ENCODE measurements around the gene CAPN3.

CAPN3 gene

GRCh38 chr15:42387603-42388002 is 28.3 kb downstream of the CAPN3 start:
- Mint-ChIP-seq H3K4me3 (no peak overlapping the region), H3K27ac (no peak overlapping the region)
- CTCF ChIA-PET, result no interaction called here

DNA sequence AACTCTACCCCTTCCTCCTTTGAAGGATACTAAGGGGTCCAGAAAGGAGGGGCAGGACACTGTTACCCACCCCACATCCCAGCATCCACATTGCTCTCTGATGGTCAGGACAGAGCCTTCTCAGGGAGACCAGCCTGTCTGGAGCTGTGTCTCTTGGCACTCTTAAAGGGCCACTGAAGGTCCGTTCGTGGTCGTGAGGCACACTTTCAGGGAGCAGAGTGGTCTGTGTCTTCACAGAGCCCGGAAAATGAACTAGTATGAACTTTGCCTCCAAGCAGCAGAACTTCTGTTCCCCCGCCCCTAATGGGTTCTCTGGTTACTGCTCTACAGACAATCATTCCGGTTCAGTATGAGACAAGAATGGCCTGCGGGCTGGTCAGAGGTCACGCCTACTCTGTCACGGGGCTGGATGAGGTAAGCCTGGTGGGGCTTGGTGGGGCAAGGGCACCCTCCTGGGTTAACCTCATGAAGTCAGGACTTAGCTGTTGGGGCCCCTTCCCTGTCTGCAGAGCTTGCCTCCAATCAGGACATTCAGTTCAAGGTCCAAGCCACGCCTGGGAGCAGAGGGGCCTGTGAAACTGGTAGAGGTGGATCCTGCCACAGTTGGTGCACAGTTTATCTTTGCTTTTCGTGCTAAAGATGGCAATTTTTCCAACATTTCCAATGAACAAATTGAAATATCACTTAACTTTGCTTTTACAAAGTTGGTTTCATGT is 33.2 kb downstream of the CAPN3 start:
- Mint-ChIP-seq H3K27ac (no peak overlapping the region), H3K36me3 (no peaks in the 10 kb centered on the region), H3K4me1 (no peaks in the 10 kb centered on the region), H3K27me3 (no peaks in the 10 kb centered on the region), H3K4me3 (no peak overlapping the region), H3K9me3 (no peaks in the 10 kb centered on the region)
- CTCF ChIA-PET, result interaction anchor here (0.6 kb wide), 1 partner anchor 274 kb away, joined by 3 read pairs; no protein-coding TSS in a partner anchor
- no peak for DNase-seq

More at GRCh38 chr15:42387603-42388002, 28.3 kb downstream of the CAPN3 start:
- Mint-ChIP-seq H3K9me3 (no peaks in the 10 kb centered on the region), H3K27me3 (no peaks in the 10 kb centered on the region), H3K4me1 (no peaks in the 10 kb centered on the region), H3K36me3 (no peaks in the 10 kb centered on the region)
- DNase-seq, result no peak

DNA sequence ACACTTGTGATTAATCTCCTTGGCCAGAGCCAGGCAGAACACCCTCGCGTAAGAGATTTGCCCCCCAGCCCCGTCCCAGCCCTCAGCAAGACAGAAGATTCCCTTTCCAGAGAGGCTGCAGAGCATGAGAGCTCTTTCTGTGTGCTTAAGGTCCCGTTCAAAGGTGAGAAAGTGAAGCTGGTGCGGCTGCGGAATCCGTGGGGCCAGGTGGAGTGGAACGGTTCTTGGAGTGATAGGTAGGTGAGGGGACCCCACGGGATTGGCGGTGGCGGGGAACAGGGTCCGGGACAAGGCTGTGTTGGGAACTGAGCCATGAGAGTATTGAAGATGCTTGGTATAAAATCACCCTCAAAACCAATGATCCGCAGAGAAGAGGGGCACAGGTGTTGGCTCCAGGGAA is 34.8 kb downstream of the CAPN3 start:
- DNase-seq, result no peak
- no peaks in the 10 kb centered on the region for H3K36me3 Mint-ChIP-seq
- H3K27ac Mint-ChIP-seq, result no peak overlapping the region
- no peaks in the 10 kb centered on the region for H3K27me3 Mint-ChIP-seq
- CTCF ChIA-PET, result no interaction called here
- no peak overlapping the region for H3K4me3 Mint-ChIP-seq
- no peaks in the 10 kb centered on the region for H3K4me1 Mint-ChIP-seq
- H3K9me3 Mint-ChIP-seq, result no peaks in the 10 kb centered on the region

DNA sequence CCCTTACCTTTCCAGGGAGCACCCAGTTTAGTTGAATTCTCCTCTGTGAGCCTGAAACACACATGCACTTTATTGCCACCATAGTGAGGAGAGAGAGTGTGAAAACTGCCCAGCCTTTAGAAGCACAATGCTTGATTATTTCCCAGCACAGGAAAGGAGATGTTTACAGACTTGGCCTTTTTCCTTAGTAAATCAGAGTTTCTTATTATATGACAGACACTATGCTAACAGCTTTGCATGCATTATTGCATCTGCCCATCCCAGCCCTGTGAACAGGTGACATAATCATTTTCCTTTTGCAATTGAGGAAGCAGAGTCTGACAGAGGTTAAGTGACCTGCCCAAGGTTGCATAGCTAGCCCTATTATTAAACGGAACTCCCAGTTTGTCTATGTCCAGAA is 36.5 kb downstream of the CAPN3 start:
- H3K36me3 Mint-ChIP-seq, result no peaks in the 10 kb centered on the region

DNA sequence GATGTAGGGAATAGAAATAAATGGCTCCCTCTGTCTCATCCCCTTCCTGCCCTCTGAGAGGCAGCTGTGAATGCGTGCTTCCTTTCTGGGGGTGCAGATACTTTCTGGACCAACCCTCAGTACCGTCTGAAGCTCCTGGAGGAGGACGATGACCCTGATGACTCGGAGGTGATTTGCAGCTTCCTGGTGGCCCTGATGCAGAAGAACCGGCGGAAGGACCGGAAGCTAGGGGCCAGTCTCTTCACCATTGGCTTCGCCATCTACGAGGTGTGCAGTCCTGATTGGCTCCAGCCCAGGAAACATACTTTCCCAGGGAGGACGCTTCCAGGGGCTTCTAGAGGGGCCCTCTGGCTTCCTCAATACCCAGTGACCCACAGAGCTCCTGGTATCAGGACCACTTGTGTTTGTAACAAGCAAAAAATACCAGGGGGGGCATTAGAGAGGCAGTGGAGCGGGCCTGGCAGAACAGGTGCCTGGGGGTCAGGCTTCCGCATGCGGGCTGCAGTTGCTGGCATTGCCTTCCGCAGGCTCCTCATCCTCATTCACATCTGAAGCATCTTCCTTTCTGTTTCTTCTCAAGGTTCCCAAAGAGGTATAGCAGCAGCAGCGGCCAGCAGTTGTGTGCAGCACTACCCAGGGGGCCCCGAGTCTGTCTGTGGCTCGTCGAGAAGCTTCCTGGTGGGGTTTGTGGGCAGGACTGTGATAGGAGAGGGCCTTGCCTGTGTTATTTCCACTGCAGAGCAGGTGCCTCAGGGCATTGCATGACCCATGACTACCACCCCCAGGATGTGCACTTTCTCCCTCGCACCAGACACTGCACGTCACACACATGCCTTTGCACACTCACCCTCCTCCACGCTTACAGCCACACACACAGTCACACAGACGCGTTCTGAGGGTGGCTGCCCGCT is 42.5 kb downstream of the CAPN3 start:
- Mint-ChIP-seq H3K9me3 (no peaks in the 10 kb centered on the region), H3K27me3 (no peaks in the 10 kb centered on the region), H3K4me1 (no peaks in the 10 kb centered on the region), H3K27ac (no peak overlapping the region), H3K4me3 (peak overlapping the region; percentile 24), H3K36me3 (no peaks in the 10 kb centered on the region)
- no peak for DNase-seq
- CTCF ChIA-PET, result no interaction called here

More for the DNA sequence above, 36.5 kb downstream of the CAPN3 start:
- H3K4me3 Mint-ChIP-seq, result no peak overlapping the region
- H3K9me3 Mint-ChIP-seq, result no peaks in the 10 kb centered on the region
- H3K4me1 Mint-ChIP-seq, result no peaks in the 10 kb centered on the region
- no peaks in the 10 kb centered on the region for H3K27me3 Mint-ChIP-seq
- DNase-seq, result no peak
- CTCF ChIA-PET, result no interaction called here
- no peak overlapping the region for H3K27ac Mint-ChIP-seq

GRCh38 chr15:42402455-42403205 is 43.3 kb downstream of the CAPN3 start:
- Mint-ChIP-seq H3K9me3 (no peaks in the 10 kb centered on the region), H3K4me3 (no peak overlapping the region), H3K27ac (no peak overlapping the region), H3K36me3 (no peaks in the 10 kb centered on the region), H3K4me1 (no peaks in the 10 kb centered on the region), H3K27me3 (no peaks in the 10 kb centered on the region)
- no peak for DNase-seq
- CTCF ChIA-PET, result no interaction called here

DNA sequence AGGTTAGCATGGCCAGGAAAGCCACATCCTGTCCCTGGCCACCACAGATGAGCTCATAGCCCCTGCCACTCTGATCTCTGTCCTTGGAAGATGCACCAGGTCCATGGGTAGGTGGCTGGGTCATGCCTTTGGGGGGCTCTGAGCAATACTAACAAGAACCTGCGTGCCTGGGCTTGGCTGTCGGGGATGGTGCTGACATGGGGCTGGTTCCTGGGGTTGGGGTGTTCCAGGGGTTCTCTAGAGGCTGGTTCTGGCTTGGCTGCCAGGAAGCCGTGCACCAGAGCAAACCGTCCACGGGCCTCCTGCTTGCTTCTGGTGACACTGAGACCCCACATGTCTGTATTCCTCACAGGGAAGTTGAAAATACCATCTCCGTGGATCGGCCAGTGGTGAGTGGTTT is 44.1 kb downstream of the CAPN3 start:
- no peak overlapping the region for H3K27ac Mint-ChIP-seq
- H3K4me3 Mint-ChIP-seq, result no peak overlapping the region
- no peaks in the 10 kb centered on the region for H3K9me3 Mint-ChIP-seq
- CTCF ChIA-PET, result no interaction called here
- H3K36me3 Mint-ChIP-seq, result no peaks in the 10 kb centered on the region
- no peak for DNase-seq
- H3K4me1 Mint-ChIP-seq, result no peaks in the 10 kb centered on the region
- H3K27me3 Mint-ChIP-seq, result no peaks in the 10 kb centered on the region

DNA sequence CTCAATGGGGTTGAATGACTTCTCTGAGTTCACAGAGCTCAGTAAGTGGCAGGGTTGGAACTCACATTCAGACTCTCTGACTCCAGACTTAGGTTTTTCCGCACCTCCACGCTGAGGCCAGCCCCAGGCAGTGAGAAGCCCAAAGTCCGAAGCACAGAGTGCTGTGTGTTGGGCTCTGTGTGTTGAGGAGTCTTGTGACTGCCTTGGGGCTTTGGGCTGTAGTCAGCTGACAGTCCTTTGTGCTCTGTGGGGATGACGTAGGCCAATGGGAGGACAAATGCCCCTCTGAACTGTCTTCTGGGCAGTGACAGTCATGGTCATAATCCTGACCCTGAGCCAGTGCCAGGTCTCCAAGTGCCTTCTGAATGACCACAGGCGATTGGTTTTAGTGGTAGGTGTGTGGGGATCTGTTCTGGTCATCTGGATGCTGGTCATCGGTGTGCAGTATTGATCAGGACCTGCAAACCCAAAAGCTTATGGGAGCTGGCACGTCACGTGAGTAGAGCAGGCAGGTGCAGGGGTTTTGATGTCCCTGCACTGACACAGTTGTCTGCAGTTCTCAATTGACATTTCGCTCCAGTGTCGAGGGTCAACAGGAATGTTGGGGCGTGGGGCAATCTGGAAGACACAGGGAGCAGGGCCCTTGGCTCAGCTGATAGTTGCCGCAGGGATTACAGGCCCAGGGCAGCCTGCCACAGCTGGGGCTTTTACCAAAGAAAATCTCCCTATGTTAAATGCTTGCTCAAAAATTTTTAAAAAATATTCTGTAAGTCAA is 45.3 kb downstream of the CAPN3 start:
- no peak overlapping the region for H3K27ac Mint-ChIP-seq
- H3K4me1 Mint-ChIP-seq, result no peaks in the 10 kb centered on the region
- no peaks in the 10 kb centered on the region for H3K27me3 Mint-ChIP-seq
- no peaks in the 10 kb centered on the region for H3K9me3 Mint-ChIP-seq
- no peak overlapping the region for H3K4me3 Mint-ChIP-seq
- H3K36me3 Mint-ChIP-seq, result no peaks in the 10 kb centered on the region
- DNase-seq, result no peak
- CTCF ChIA-PET, result no interaction called here

- Mint-ChIP-seq H3K27me3 (no peaks in the 10 kb centered on the region), H3K36me3 (no peaks in the 10 kb centered on the region), H3K9me3 (no peaks in the 10 kb centered on the region), H3K4me1 (no peaks in the 10 kb centered on the region), H3K27ac (no peak overlapping the region), H3K4me3 (no peak overlapping the region)
- no peak for DNase-seq
- CTCF ChIA-PET, result no interaction called here
Observed at GRCh38 chr15:42405863-42406482, 46.7 kb downstream of the CAPN3 start.

- CTCF ChIA-PET, result no interaction called here
- no peak for DNase-seq
- H3K27ac Mint-ChIP-seq, result no peak overlapping the region
- no peak overlapping the region for H3K4me3 Mint-ChIP-seq
- H3K27me3 Mint-ChIP-seq, result no peaks in the 10 kb centered on the region
- no peaks in the 10 kb centered on the region for H3K9me3 Mint-ChIP-seq
- H3K4me1 Mint-ChIP-seq, result no peaks in the 10 kb centered on the region
- peaks cover 1% of the 10 kb centered on the region for H3K36me3 Mint-ChIP-seq
Observed at GRCh38 chr15:42408178-42408577, 48.9 kb downstream of the CAPN3 start.

- CTCF ChIA-PET, result no interaction called here
- DNase-seq, result no peak
- H3K4me3 Mint-ChIP-seq, result no peak overlapping the region
- no peaks in the 10 kb centered on the region for H3K27me3 Mint-ChIP-seq
- no peak overlapping the region for H3K27ac Mint-ChIP-seq
- H3K9me3 Mint-ChIP-seq, result no peaks in the 10 kb centered on the region
- peaks cover 4% of the 10 kb centered on the region for H3K36me3 Mint-ChIP-seq
- H3K4me1 Mint-ChIP-seq, result no peaks in the 10 kb centered on the region
Observed at GRCh38 chr15:42409011-42409410, 49.7 kb downstream of the CAPN3 start.

GRCh38 chr15:42411884-42412283 is 52.6 kb downstream of the CAPN3 start:
- Mint-ChIP-seq H3K4me3 (no peak overlapping the region), H3K4me1 (no peaks in the 10 kb centered on the region), H3K27ac (no peak overlapping the region), H3K36me3 (peaks cover 15% of the 10 kb centered on the region), H3K27me3 (no peaks in the 10 kb centered on the region), H3K9me3 (no peaks in the 10 kb centered on the region)
- DNase-seq, result no peak
- CTCF ChIA-PET, result no interaction called here

GRCh38 chr15:42413920-42414319 is 54.6 kb downstream of the CAPN3 start:
- no peak for DNase-seq
- CTCF ChIA-PET, result no interaction called here
- H3K9me3 Mint-ChIP-seq, result no peaks in the 10 kb centered on the region
- no peak overlapping the region for H3K27ac Mint-ChIP-seq
- H3K27me3 Mint-ChIP-seq, result no peaks in the 10 kb centered on the region
- H3K4me3 Mint-ChIP-seq, result no peak overlapping the region
- H3K4me1 Mint-ChIP-seq, result no peaks in the 10 kb centered on the region
- H3K36me3 Mint-ChIP-seq, result peaks cover 21% of the 10 kb centered on the region

DNA sequence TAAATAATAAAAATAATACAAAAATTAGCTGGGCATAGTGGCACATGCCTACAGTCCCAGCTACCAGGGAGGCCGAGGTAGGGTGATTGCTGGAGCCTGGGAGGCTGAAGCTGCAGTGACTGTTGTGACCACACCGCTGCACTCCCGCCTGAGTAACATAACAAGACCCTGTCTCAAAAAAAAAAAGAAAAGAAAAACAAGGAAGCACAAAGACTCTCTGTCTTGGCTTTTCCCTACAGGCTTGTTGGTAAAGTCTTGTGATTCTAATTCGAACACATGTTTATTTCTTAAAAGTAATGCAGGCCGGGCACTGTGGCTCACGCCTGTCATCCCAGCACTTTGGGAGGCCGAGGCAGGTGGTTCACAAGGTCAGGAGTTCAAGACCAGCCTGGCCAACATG is 60.1 kb downstream of the CAPN3 start:
- Mint-ChIP-seq H3K4me1 (no peaks in the 10 kb centered on the region), H3K36me3 (peaks cover 38% of the 10 kb centered on the region), H3K27ac (no peak overlapping the region), H3K9me3 (no peaks in the 10 kb centered on the region), H3K4me3 (no peak overlapping the region), H3K27me3 (no peaks in the 10 kb centered on the region)
- no peak for DNase-seq
- CTCF ChIA-PET, result no interaction called here
